HL-60/S4 treated with phorbol 12-myristate 13-acetate at 8.2 ng/mL for 4 days and 3 days (cell line): ENCODE results near the gene MKNK2.
"Not testable (repeated sequence)": the region's sequence is repeated elsewhere in the genome, so short reads cannot be mapped to it uniquely, and the experiment has no call there.

Source experiments
- in situ Hi-C: fragments of 300-500 bp; cut with MboI; formaldehyde crosslinking; loops from 2 replicates; pipeline ENCODE4 v1.15.0; 2022; ENCODE audit warnings: low sequenced_read_pairs

MKNK2 gene

DNA sequence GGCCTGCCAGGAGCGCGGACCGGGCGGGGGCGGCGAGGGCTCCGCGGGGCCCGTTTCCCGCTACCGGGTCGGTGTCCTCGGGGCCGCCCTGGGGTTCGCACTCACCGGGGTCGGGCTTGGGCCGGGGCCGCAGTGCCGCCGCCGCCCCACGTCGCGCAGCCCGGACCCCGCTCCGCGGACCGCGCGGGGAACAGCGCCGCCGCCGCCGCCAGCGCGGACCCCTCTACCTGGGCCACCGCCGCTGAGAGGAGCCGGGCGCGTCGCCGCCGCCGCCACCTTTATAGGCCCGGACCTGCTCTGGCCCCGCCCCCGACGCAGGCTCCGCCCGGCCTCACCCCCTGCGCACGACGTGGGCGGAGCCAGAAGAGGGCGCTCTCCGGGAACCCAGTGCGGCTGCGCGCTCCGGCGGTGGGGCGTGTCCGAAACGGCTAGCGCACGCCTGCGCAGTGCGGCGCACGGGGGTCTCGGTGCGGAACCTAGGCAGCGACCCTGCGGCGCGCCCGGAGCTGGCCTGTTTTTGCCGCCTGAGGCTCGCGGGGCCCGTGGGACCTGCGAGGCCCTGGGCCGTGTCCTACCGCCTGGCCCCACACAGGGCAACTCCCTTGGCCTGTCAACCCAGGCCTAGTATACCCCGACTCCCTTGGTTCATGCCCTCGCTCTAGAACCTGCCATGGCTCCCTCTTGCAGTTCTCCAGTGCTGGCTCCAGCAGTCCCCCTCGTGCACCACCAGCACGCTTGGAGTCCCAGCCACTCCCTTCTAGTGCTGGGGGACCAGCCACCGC, at the start of gene MKNK2:
MKNK2 (minus strand) TSS at position 254 of the 782 bp plus-strand sequence. CDS start 393 bp downstream, outside the sequence.
- in situ Hi-C loops = no loop called here

- in situ Hi-C loops = no loop called here
Measured at GRCh38 chr19:2100719-2101061, 49.6 kb upstream of the MKNK2 start.

- in situ Hi-C loops = no loop called here
Measured at GRCh38 chr19:2099937-2100718, 49.1 kb upstream of the MKNK2 start.

GRCh38 chr19:2099054-2099501, 48.0 kb upstream of the MKNK2 start:
- in situ Hi-C loops = no loop called here

DNA sequence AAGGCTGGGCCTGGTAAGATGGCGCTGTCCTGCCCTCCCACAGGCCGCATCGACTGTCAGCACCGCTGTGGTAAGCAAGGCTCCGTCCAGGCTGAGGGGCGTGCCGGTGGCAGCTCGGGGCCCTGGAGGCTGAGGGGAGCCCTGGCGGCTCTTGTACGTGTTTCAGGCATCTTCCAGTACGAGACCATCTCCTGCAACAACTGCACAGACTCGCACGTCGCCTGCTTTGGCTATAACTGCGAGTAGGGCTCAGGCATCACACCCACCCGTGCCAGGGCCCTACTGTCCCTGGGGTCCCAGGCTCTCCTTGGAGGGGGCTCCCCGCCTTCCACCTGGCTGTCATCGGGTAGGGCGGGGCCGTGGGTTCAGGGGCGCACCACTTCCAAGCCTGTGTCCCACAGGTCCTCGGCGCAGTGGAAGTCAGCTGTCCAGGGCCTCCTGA, 46.9 kb upstream of the MKNK2 start:
- in situ Hi-C loops = no loop called here

- in situ Hi-C loops = no loop called here
Measured at GRCh38 chr19:2097203-2097885, 46.3 kb upstream of the MKNK2 start.

- in situ Hi-C loops = no loop called here
Measured at GRCh38 chr19:2096480-2097202, 45.6 kb upstream of the MKNK2 start, which contains the start of gene IZUMO4. Gene IZUMO4, plus strand, starts transcription at chr19:2096915. Its CDS starts 31 bp downstream, at chr19:2096946.

DNA sequence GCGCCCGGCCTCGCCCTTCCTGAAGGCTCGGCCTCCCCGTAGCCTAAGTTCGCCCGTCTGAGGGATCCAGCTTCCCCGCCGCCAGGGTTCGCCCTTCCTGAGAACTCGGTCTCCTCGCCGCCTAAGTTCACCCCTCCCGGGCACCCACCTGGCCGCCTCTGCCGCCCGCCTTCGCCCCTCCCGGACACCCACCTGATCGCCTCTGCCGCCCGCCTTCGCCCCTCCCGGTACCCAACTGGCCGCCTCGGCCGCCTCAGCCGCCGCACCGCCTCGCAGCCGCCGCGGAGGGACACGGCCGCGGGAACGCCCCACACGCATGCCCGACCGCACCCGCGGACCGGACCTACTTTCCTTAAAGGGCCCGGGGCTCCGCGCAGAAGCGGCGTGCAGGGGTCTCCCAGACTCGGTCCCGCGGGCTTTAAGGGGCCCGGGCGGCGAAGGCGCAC, 45.0 kb upstream of the MKNK2 start, which contains the start of gene MOB3A:
MOB3A (minus strand) TSS at position 293 of the 446 bp plus-strand sequence. CDS start 17,766 bp downstream, outside the sequence.
- in situ Hi-C loops = no loop called here

GRCh38 chr19:2091926-2092525, 41.0 kb upstream of the MKNK2 start:
- in situ Hi-C loops = not testable (repeated sequence)

GRCh38 chr19:2089727-2090053, 38.6 kb upstream of the MKNK2 start:
- in situ Hi-C loops = no loop called here

- in situ Hi-C loops = no loop called here
Measured at GRCh38 chr19:2089001-2089711, 38.1 kb upstream of the MKNK2 start.

DNA sequence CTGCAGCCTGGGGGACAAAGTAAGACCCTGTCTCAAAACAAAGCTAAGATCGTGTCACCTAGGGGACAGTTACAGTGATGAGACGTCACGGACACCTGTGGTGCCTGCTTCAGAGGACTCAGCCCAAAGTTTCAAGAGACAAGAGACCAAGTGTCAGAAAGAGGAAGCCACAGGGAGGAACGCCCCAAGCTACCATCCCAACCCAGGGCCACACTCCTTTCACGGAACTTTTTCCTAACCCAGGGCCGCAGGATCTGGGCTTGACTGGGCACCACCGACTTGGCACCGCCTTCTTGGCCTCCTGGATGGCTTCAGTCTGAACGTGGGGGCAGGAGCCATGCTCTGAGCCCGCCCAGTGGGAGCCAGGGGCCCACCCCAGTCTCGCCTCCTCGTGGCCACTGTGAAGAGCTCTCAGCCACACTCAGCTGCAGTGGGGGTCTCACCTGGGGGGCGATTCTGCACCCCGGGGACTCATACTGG, 36.6 kb upstream of the MKNK2 start:
- in situ Hi-C loops = no loop called here

- in situ Hi-C loops = not testable (repeated sequence)
Measured at GRCh38 chr19:2086695-2087620, 35.9 kb upstream of the MKNK2 start.

GRCh38 chr19:2084993-2085720, 34.1 kb upstream of the MKNK2 start:
- in situ Hi-C loops = no loop called here

GRCh38 chr19:2083174-2083854, 32.3 kb upstream of the MKNK2 start:
- in situ Hi-C loops = no loop called here

DNA sequence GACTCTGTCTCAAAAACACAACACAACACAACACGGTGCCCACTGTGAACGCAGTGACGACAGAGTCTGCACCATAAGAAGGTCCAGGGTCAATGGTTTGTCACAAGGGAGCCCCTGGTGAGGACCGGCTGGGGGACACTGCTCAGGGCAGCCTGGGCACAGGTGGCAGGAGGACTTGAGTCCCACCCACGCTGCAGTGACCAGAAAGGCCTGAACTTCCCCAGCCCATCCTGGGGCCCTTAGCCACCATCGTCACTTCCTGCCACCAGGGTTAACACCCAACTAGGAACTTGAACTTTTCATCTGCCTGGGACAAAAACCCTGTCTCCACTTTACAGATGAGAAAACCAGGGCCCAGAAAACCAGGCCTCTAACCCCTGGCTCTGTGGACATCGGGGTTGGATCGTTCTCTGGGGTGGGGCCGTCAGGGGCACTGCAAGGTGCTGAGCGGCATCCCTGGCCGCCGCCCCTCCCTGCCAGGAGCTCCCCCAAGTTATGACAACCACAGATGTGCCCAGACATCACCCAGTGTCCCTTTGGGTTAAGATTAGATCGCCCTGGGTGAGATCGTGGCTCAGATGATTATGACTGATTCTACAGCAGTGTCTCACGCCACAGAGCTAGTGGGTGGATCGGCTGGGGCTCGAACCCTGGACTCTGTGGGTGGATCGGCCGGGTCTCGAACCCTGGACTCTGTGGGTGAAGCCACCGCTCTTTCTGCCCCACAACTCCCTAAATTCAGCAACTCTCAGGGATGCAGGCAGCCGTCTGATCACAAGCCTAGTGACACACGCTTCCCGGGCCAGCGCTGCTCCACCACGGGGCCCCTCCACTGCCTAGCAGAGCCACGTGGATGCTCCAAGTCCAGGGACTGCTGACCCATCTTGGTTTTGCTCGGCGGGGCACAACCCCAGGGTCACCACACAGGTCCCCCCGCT, 31.1 kb upstream of the MKNK2 start:
- in situ Hi-C loops = no loop called here
